Measurements from ENCODE around the gene IVD.

IVD gene

GRCh38 chr15:40458495-40459371 is 53.1 kb downstream of the IVD start:
- H3K4me1 ChIP-seq (ENCODE audit: control insufficient read depth in 1 of 2, insufficient read depth in 1 of 2, low read depth in 1 of 2, low read length in 1 of 2), result no peaks in the 10 kb centered on the region
- no peak overlapping the region for H3K27ac ChIP-seq
- H3K36me3 ChIP-seq, result peaks cover 33% of the 10 kb centered on the region
- H3K9me3 ChIP-seq, result no peaks in the 10 kb centered on the region
- H3K27me3 ChIP-seq, result no peaks in the 10 kb centered on the region
- TF ChIP-seq, protein P1, sequence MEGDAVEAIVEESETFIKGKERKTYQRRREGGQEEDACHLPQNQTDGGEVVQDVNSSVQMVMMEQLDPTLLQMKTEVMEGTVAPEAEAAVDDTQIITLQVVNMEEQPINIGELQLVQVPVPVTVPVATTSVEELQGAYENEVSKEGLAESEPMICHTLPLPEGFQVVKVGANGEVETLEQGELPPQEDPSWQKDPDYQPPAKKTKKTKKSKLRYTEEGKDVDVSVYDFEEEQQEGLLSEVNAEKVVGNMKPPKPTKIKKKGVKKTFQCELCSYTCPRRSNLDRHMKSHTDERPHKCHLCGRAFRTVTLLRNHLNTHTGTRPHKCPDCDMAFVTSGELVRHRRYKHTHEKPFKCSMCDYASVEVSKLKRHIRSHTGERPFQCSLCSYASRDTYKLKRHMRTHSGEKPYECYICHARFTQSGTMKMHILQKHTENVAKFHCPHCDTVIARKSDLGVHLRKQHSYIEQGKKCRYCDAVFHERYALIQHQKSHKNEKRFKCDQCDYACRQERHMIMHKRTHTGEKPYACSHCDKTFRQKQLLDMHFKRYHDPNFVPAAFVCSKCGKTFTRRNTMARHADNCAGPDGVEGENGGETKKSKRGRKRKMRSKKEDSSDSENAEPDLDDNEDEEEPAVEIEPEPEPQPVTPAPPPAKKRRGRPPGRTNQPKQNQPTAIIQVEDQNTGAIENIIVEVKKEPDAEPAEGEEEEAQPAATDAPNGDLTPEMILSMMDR (IDR thresholded peaks at IDR 0.05), result no peak
- H3K4me3 ChIP-seq (ENCODE audit: low read depth in 1 of 2, low read length in 1 of 2), result no peak overlapping the region

GRCh38 chr15:40459391-40460015 is 53.9 kb downstream of the IVD start:
- peaks cover 41% of the 10 kb centered on the region for H3K36me3 ChIP-seq
- no peaks in the 10 kb centered on the region for H3K4me1 ChIP-seq (ENCODE audit: control insufficient read depth in 1 of 2, insufficient read depth in 1 of 2, low read depth in 1 of 2, low read length in 1 of 2)
- TF ChIP-seq, protein P1 (IDR thresholded peaks at IDR 0.05), result no peak
- H3K9me3 ChIP-seq, result no peaks in the 10 kb centered on the region
- H3K27me3 ChIP-seq, result no peaks in the 10 kb centered on the region
- H3K4me3 ChIP-seq (ENCODE audit: low read depth in 1 of 2, low read length in 1 of 2), result no peak overlapping the region
- no peak overlapping the region for H3K27ac ChIP-seq

DNA sequence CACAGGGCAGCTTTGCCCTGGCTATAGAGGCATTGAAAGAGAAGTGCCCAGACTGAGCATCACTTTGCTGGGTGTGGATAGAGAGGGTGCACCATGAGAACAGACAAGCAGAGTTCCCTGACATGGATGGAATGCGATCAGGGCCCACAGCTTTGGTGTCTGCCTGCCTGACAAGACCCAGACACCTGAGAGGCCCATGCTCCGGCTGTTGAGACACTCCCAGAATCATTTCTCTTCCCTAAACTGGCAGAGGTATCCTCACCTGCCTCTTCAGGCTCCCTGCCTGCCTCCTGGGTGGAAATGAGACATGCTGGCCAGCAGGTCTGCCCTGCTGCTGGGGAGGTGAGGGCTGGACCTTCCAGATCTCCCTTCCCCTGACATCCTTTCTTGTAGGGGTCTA is 54.8 kb downstream of the IVD start:
- no peaks in the 10 kb centered on the region for H3K9me3 ChIP-seq
- H3K27ac ChIP-seq, result no peak overlapping the region
- H3K36me3 ChIP-seq, result peaks cover 48% of the 10 kb centered on the region
- H3K4me3 ChIP-seq (ENCODE audit: low read depth in 1 of 2, low read length in 1 of 2), result no peak overlapping the region
- H3K27me3 ChIP-seq, result no peaks in the 10 kb centered on the region
- TF ChIP-seq, protein P1 (IDR thresholded peaks at IDR 0.05), result no peak
- no peaks in the 10 kb centered on the region for H3K4me1 ChIP-seq (ENCODE audit: control insufficient read depth in 1 of 2, insufficient read depth in 1 of 2, low read depth in 1 of 2, low read length in 1 of 2)

DNA sequence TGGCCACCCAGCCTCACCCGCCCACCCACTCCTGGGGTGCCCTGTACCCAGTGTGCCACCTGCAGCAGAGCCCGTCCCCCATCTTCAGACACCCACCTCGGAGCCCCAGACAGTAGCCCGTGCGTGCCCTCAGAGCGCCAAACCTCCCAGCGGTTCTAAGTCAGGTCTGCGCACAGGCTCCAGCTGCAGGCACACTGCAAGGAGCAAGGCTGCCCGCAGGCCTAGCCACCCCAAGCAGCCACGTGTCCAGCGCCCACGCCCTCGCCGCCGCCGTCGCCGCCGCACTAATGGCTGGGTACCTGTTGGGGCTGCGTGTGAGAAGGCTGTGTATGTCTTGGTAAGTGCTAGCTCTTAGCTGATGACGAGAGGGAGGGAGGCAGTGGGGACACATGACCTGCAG is 56.4 kb downstream of the IVD start:
- Histone ChIP-seq H3K27ac (no peak overlapping the region), H3K4me1 (ENCODE audit: control insufficient read depth in 1 of 2, insufficient read depth in 1 of 2, low read depth in 1 of 2, low read length in 1 of 2) (no peaks in the 10 kb centered on the region), H3K36me3 (peaks cover 58% of the 10 kb centered on the region), H3K4me3 (ENCODE audit: low read depth in 1 of 2, low read length in 1 of 2) (no peak overlapping the region), H3K27me3 (no peaks in the 10 kb centered on the region), H3K9me3 (no peaks in the 10 kb centered on the region)
- TF ChIP-seq, protein P1 (IDR thresholded peaks at IDR 0.05), result no peak

GRCh38 chr15:40463279-40463678 is 57.7 kb downstream of the IVD start:
- Histone ChIP-seq H3K4me3 (ENCODE audit: low read depth in 1 of 2, low read length in 1 of 2) (no peak overlapping the region), H3K9me3 (no peaks in the 10 kb centered on the region), H3K27ac (no peak overlapping the region), H3K4me1 (ENCODE audit: control insufficient read depth in 1 of 2, insufficient read depth in 1 of 2, low read depth in 1 of 2, low read length in 1 of 2) (no peaks in the 10 kb centered on the region), H3K36me3 (peaks cover 58% of the 10 kb centered on the region), H3K27me3 (no peaks in the 10 kb centered on the region)
- TF ChIP-seq, protein P1 (IDR thresholded peaks at IDR 0.05), result no peak
